Stimulated activated CD4-positive, alpha-beta T cell treated with anti-CD3 and anti-CD28 coated beads, Interleukin-15, amount 100 ng/mL, for 48 hours (primary cell): ENCODE data around the gene FSTL1.

ENCODE experiments used
- DNase-seq, 2 donors: peaks; one replicate each; pipeline ENCODE4 v3.0.0-alpha.2; 2020; ENCODE audit warnings: low read depth in 2 of 2

Gene FSTL1

GRCh38 chr3:120353463-120353862, 97.3 kb downstream of the FSTL1 start:
- no peak for DNase-seq

GRCh38 chr3:120352017-120352416, 98.8 kb downstream of the FSTL1 start:
- no peak for DNase-seq

- no peak for DNase-seq
Observed at GRCh38 chr3:120350401-120350941, 100.3 kb downstream of the FSTL1 start.

GRCh38 chr3:120349855-120350125, 101.0 kb downstream of the FSTL1 start:
- DNase-seq = no peak

- DNase-seq = peak; percentile 72 to 80
Observed at GRCh38 chr3:120348991-120349854, 101.6 kb downstream of the FSTL1 start, which contains the start of gene LRRC58. Gene LRRC58 (minus strand): TSS chr3:120349354. CDS start chr3:120349243, 111 bp downstream.

- peak; percentile 27 to 35 for DNase-seq
Observed at GRCh38 chr3:120348065-120348990, 102.5 kb downstream of the FSTL1 start.

- DNase-seq = no peak
Observed at GRCh38 chr3:120344349-120344748, 106.4 kb downstream of the FSTL1 start.
